Mesendoderm (in vitro differentiated cells): ENCODE data around the gene MAP1A.

Source experiments
- DNase-seq: peaks from one replicate; pipeline ENCODE4 v3.0.0; 2013
- H2AK5ac ChIP-seq: 2 replicates; pipeline ENCODE4 v1.6.1; 2013; ENCODE audit warnings: low read length, inconsistent platforms
- H2BK120ac ChIP-seq: 2 replicates; pipeline ENCODE4 v1.6.1; 2013; ENCODE audit warnings: low read depth, mild to moderate bottlenecking, low read length, moderate library complexity, mixed read lengths
- H2BK15ac ChIP-seq: replicated peaks from 2 replicates; pipeline ENCODE4 v1.6.1; 2013; ENCODE audit warnings: low read depth, mild to moderate bottlenecking, moderate library complexity
- H2BK5ac ChIP-seq: 2 replicates; pipeline ENCODE4 v1.6.1; 2013; ENCODE audit warnings: low read length, inconsistent platforms
- H3K18ac ChIP-seq: 2 replicates; pipeline ENCODE4 v1.6.1; 2013; ENCODE audit warnings: mild to moderate bottlenecking, low read length, mixed read lengths
- H3K23ac ChIP-seq: one replicate; pipeline ENCODE4 v1.6.1; 2013; ENCODE audit warnings: low read length
- H3K27ac ChIP-seq: 2 replicates; pipeline ENCODE4 v1.5.1; 2013; ENCODE audit warnings: low read depth, mild to moderate bottlenecking, inconsistent platforms, low read length, moderate library complexity
- H3K27me3 ChIP-seq: 2 replicates; pipeline ENCODE4 v1.6.1; 2013; ENCODE audit warnings: low read length, control low read depth, mild to moderate bottlenecking, inconsistent platforms; ENCODE audit not compliant: insufficient read depth, poor library complexity
- H3K36me3 ChIP-seq: 2 replicates; pipeline ENCODE4 v1.6.1; 2013; ENCODE audit warnings: low read length, inconsistent platforms; ENCODE audit not compliant: control insufficient read depth, insufficient read depth
- H3K4ac ChIP-seq: one replicate; pipeline ENCODE4 v1.6.1; 2013; ENCODE audit warnings: low read depth, mild to moderate bottlenecking, low read length, moderate library complexity
- H3K4me1 ChIP-seq: 2 replicates; pipeline ENCODE4 v1.6.1; 2013; ENCODE audit warnings: low read depth, low read length, inconsistent platforms; ENCODE audit not compliant: control insufficient read depth
- H3K4me2 ChIP-seq: 2 replicates; pipeline ENCODE4 v1.6.1; 2013; ENCODE audit warnings: low read length
- H3K4me3 ChIP-seq: 2 replicates; pipeline ENCODE4 v1.5.1; 2013; ENCODE audit warnings: mild to moderate bottlenecking, low read length
- H3K56ac ChIP-seq: one replicate; pipeline ENCODE4 v1.6.1; 2013; ENCODE audit warnings: low read length
- H3K79me1 ChIP-seq: 2 replicates; pipeline ENCODE4 v1.6.1; 2013; ENCODE audit warnings: low read length, inconsistent platforms
- H3K79me2 ChIP-seq: 2 replicates; pipeline ENCODE4 v1.6.1; 2013; ENCODE audit warnings: mild to moderate bottlenecking, low read length; ENCODE audit not compliant: control insufficient read depth, insufficient read depth
- H3K9ac ChIP-seq: 2 replicates; pipeline ENCODE4 v1.6.1; 2013; ENCODE audit warnings: low read length, inconsistent platforms
- H4K5ac ChIP-seq: one replicate; pipeline ENCODE4 v1.6.1; 2013; ENCODE audit warnings: low read length
- H4K8ac ChIP-seq: one replicate; pipeline ENCODE4 v1.6.1; 2013; ENCODE audit warnings: low read depth, mild to moderate bottlenecking, control low read depth, low read length, moderate library complexity
- WGBS: extraction: QIAGEN DNeasy Blood & Tissue Kit; methylation state at CpG from one replicate; pipeline ENCODE4 v1.1.7; 2013; ENCODE audit warnings: low lambda C conversion rate, missing lambda C conversion rate; ENCODE audit not compliant: insufficient coverage; ENCODE audit errors: extremely low coverage; 5-methylcytosine and 5-hydroxymethylcytosine counted together

Gene MAP1A

GRCh38 chr15:43508421-43508820 is 9.0 kb upstream of the MAP1A start:
- Histone ChIP-seq H3K4ac (no peak overlapping the region), H3K36me3 (no peaks in the 10 kb centered on the region), H3K23ac (no peak overlapping the region), H3K79me1 (no peaks in the 10 kb centered on the region), H3K9ac (no peak overlapping the region), H3K4me3 (no peak overlapping the region), H3K4me1 (peaks cover 7% of the 10 kb centered on the region), H4K5ac (no peak overlapping the region), H3K27me3 (no peaks in the 10 kb centered on the region), H2BK5ac (no peak overlapping the region), H3K27ac (no peak overlapping the region), H4K8ac (no peak overlapping the region), H3K79me2 (no peaks in the 10 kb centered on the region), H2AK5ac (no peak overlapping the region), H3K18ac (no peak overlapping the region), H3K56ac (no peak overlapping the region), H2BK120ac (no peak overlapping the region), H2BK15ac (no peak overlapping the region), H3K4me2 (no peak overlapping the region)
- no peak for DNase-seq
- WGBS, result no CpG with 5 or more reads among the region's 1 CpG

- no peak overlapping the region for H3K23ac ChIP-seq
- H3K4me1 ChIP-seq, result peaks cover 7% of the 10 kb centered on the region
- H3K56ac ChIP-seq, result no peak overlapping the region
- H3K79me2 ChIP-seq, result no peaks in the 10 kb centered on the region
- H3K18ac ChIP-seq, result no peak overlapping the region
- no peak overlapping the region for H4K8ac ChIP-seq
- no peak overlapping the region for H2BK15ac ChIP-seq
- WGBS, result no CpG with 5 or more reads among the region's 9 CpGs
- H3K4me3 ChIP-seq, result no peak overlapping the region
- no peak overlapping the region for H2BK120ac ChIP-seq
- H3K79me1 ChIP-seq, result no peaks in the 10 kb centered on the region
- H3K9ac ChIP-seq, result no peak overlapping the region
- H4K5ac ChIP-seq, result no peak overlapping the region
- H3K36me3 ChIP-seq, result no peaks in the 10 kb centered on the region
- no peak overlapping the region for H3K27ac ChIP-seq
- no peak overlapping the region for H2AK5ac ChIP-seq
- DNase-seq, result no peak
- H2BK5ac ChIP-seq, result no peak overlapping the region
- H3K4ac ChIP-seq, result no peak overlapping the region
- H3K4me2 ChIP-seq, result no peak overlapping the region
- no peaks in the 10 kb centered on the region for H3K27me3 ChIP-seq
These were observed 8.3 kb upstream of the MAP1A start for GRCh38 chr15:43508991-43509659.

DNA sequence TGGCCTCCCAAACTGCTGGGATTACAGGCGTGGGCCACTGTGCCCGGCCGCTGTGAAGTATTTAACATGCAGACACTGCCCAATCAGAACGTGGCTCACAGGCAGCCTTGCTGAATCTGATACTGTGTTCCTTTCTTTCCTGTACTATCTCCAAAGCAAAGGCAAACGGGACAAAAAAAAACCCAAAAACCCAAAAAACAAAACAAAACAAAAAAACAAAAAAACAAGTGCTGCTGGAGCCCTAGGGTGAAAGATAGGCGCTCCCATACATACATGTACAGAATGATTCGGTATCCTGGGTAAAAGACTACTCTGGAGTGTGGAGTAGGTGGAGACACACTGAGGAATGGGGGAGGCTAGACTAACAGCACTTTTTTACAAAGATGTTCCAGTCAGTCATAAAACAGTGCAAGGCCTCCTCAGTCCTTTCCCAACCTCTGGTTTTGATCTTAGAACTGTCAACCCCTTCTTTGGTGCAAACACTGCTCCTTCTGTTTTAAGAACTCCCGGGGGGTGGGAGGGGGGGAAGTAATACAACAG is 7.7 kb upstream of the MAP1A start:
- Histone ChIP-seq H4K5ac (peak overlapping the region; percentile 91), H4K8ac (no peak overlapping the region), H2BK15ac (no peak overlapping the region), H3K27ac (peak overlapping the region; percentile 40), H3K56ac (peak overlapping the region; percentile 81), H3K23ac (no peak overlapping the region), H3K27me3 (no peaks in the 10 kb centered on the region), H3K18ac (no peak overlapping the region), H3K4me1 (peaks cover 7% of the 10 kb centered on the region), H3K79me2 (no peaks in the 10 kb centered on the region), H3K4me2 (peak overlapping the region; percentile 62), H2BK5ac (no peak overlapping the region), H2AK5ac (no peak overlapping the region), H3K36me3 (no peaks in the 10 kb centered on the region), H3K79me1 (no peaks in the 10 kb centered on the region), H3K4me3 (no peak overlapping the region), H2BK120ac (no peak overlapping the region), H3K4ac (no peak overlapping the region), H3K9ac (peak overlapping the region; percentile 34)
- peak; percentile 18 for DNase-seq
- no CpG with 5 or more reads among the region's 8 CpGs for WGBS

DNA sequence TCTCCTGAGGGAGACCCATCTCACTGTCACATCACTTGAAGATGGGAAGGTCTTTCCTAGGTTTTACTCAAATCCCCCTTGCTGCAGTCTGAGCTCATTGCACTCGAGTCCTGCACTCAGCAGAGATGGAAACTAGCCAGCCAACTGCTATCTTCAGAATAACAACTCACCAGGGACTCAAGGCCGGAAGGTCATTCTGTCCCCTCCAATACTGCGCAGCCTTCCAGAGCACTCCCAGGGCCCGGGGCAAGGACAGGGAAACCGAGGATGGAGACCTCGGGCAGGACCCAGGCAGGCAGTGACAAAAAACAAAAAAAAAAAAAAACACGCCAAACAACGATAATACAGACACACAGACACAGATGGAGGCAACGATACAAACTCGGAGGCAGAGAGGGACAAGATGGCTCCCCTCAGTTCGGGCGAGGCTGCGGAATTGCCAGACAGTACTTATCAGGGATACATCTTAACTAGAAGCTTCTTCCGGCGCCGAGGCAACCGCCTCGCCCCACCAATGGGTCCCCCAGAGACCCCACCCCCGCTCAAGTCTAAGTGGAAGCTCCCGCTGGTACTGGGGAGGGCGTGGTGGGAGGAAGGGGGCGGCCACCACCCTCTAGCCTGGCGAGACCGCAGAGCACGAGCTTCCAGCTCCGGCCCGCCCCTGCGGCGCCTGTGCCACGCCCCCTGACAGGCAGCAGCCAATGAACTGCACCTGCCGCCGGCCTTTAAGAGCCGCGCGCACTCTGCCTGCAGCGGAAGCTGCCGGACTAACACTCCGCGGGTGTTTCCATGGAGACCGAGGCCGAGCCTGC is 7.0 kb upstream of the MAP1A start:
- peak overlapping the region; percentile 6 for H3K4me3 ChIP-seq
- H3K9ac ChIP-seq, result peak overlapping the region; percentile 71
- no peak overlapping the region for H4K5ac ChIP-seq
- peak; percentile 100 for DNase-seq
- H3K79me1 ChIP-seq, result no peaks in the 10 kb centered on the region
- H3K23ac ChIP-seq, result no peak overlapping the region
- no peaks in the 10 kb centered on the region for H3K79me2 ChIP-seq
- H3K36me3 ChIP-seq, result no peaks in the 10 kb centered on the region
- no peak overlapping the region for H2AK5ac ChIP-seq
- H3K4me2 ChIP-seq, result peak overlapping the region; percentile 76
- H2BK15ac ChIP-seq, result no peak overlapping the region
- no CpG with 5 or more reads among the region's 41 CpGs for WGBS
- peak overlapping the region; percentile 35 for H3K18ac ChIP-seq
- H3K56ac ChIP-seq, result peak overlapping the region; percentile 70
- no peak overlapping the region for H4K8ac ChIP-seq
- no peak overlapping the region for H2BK120ac ChIP-seq
- H3K27me3 ChIP-seq, result no peaks in the 10 kb centered on the region
- H3K4me1 ChIP-seq, result peaks cover 7% of the 10 kb centered on the region
- H3K27ac ChIP-seq, result peak overlapping the region; percentile 65
- H2BK5ac ChIP-seq, result peak overlapping the region; percentile 48
- peak overlapping the region; percentile 1 for H3K4ac ChIP-seq

DNA sequence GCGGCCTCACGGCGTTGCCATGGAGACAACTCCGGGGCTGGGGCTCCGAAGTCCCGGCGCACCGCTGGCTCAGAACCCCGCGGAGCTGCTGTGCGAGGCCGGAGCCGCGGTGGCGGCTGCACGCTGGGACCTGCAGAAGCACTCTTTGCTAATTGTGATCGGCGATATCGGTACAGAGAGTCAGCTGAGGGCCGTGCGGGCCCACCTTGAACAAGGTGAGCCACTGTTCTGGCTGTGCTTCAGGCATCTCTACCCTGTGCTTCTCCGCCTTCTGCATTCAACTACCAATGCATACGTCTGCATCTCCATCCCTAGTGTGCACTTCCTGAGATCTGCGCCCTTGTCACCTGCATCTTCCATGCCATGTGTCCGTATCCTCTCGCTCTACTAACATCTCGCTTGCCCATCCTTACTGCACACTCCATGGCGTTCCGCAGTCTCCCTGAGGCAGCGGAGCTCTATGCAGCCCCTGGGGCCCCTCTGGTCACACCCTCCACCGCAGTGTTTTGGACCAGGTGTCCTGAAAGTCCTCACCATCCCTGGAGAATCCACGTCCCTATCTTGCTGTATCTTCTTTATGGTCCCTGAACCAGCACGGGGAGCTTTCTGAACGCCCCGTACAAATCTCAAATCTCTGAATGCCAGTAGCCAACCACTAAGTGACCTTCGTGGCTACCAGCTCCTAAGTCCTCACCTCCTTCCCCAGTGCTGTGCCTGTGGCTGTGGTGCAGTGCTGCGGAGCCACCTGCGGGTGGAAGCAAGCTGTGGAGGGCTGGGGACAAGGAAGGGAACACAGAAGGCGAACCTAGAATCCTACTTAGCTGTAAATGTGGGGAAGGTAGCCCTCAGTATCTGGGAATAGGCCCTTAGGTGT is 6.2 kb upstream of the MAP1A start:
- no peak overlapping the region for H3K27ac ChIP-seq

More for the DNA sequence above, 6.2 kb upstream of the MAP1A start:
- no peak overlapping the region for H2BK15ac ChIP-seq
- no peak overlapping the region for H4K8ac ChIP-seq
- no peak overlapping the region for H3K56ac ChIP-seq
- H3K4me2 ChIP-seq, result peak overlapping the region; percentile 85
- no peaks in the 10 kb centered on the region for H3K36me3 ChIP-seq
- H3K27me3 ChIP-seq, result no peaks in the 10 kb centered on the region
- peaks cover 9% of the 10 kb centered on the region for H3K4me1 ChIP-seq
- peak overlapping the region; percentile 18 for H3K4me3 ChIP-seq
- no peak overlapping the region for H3K9ac ChIP-seq
- no peak overlapping the region for H4K5ac ChIP-seq
- H2BK5ac ChIP-seq, result no peak overlapping the region
- peak; percentile 76 for DNase-seq
- H3K23ac ChIP-seq, result no peak overlapping the region
- H3K79me1 ChIP-seq, result no peaks in the 10 kb centered on the region
- WGBS, result no CpG with 5 or more reads among the region's 39 CpGs
- no peak overlapping the region for H2BK120ac ChIP-seq
- H3K4ac ChIP-seq, result no peak overlapping the region
- H3K18ac ChIP-seq, result no peak overlapping the region
- H3K79me2 ChIP-seq, result no peaks in the 10 kb centered on the region
- H2AK5ac ChIP-seq, result no peak overlapping the region
